Embryonic facial prominence (tissue), 1 donor: Measurements from ENCODE around the gene IGSF3.
"Not testable (repeated sequence)": the region's sequence is repeated elsewhere in the genome, so short reads cannot be mapped to it uniquely, and the experiment has no call there.

ENCODE experiments used
- DNase-seq: peaks from one replicate; pipeline ENCODE4 v3.0.0-alpha.2; 2016; ENCODE audit errors: extremely low spot score

Gene IGSF3

DNA sequence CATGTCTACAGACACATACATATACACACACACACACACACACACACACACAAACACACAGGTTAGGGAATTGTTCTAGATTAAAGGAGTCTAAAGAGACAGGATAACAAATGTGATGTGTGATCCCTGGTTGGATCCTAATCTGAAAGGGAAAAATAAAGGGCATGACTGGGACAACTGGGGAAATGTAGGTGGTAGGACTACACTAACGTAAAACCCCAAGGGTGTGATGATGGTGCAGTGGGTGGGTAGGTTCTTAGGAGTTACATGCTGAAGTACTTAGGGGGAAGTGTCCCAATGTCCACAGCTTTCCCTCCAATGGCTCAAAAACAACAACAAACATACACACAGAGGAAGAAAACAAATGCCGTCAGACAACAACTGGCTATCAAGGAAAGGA, 68.2 kb downstream of the IGSF3 start:
- DNase-seq: not testable (repeated sequence)

DNA sequence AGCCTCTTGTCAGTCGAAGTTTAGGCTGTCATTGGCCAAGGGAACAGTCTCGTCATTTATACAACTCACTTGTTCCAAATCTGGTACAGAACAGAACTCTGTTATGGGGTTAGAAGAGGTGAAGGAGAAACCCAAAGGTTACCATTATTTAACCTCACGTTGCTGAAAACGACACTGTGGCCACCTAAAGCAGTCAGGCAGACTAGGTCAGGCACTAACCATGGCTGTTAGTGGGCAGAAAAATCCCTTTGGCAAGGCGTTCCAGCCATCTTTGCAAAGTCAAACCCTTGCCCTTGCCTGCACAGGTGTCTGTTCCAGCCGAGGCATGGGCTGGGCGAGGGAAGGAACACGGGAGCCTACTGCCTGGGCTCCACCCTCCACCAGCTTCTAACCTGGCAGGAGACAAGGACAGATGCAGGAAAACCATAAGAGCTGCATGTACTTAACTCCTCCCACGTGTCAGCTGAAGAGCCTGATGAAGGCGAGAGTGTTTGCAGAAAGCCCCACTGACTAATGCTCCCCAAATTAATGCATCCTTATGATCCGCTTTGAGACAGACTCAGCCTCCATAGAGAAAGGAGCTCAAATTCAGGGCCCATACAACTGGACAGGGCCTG, 69.0 kb downstream of the IGSF3 start:
- not testable (repeated sequence) for DNase-seq

DNA sequence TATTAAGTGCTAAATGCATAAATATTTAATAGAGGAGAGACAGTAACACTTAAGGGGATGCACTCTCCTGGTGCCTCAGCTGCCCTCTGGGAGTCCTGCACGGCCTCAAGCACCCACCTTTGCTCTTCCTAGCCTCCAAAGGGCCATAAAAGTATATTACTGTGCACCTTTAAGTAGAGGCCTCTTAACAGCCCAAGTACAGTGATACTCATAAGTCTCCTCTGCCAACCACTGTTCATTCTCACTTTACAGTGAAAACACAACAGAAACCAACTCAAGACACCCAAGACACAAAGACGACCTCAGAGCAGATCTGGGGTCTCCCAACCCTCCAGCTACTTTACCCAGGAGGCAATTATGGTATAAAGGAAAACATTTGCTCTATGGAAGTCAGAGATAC, 70.1 kb downstream of the IGSF3 start:
- DNase-seq: not testable (repeated sequence)

DNA sequence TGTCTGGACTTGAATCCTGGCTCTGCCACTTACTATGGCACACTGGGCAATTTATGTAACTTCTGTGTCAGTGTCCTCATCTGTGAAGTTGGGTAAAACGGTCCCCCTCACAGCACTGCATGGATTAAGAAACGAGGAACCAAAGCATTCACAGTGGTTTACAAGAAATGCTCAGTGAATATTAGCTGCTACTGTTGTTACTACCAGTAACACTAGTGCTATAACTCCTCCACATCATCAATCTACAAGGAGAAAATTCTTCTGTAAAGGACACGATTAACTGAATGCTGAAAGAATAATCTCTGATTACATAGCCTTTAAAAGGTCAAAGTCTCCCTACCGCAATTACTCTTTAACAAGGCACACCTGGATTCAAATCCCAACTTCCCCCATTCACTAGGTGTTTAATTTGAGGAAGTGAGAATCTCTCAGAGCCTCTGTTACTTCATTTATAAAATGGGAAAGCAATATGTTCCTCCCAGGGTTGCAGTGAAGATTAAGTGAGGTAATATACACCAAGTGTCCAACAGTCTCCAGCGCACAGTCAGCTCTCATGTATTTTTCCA, 70.7 kb downstream of the IGSF3 start:
- not testable (repeated sequence) for DNase-seq

DNA sequence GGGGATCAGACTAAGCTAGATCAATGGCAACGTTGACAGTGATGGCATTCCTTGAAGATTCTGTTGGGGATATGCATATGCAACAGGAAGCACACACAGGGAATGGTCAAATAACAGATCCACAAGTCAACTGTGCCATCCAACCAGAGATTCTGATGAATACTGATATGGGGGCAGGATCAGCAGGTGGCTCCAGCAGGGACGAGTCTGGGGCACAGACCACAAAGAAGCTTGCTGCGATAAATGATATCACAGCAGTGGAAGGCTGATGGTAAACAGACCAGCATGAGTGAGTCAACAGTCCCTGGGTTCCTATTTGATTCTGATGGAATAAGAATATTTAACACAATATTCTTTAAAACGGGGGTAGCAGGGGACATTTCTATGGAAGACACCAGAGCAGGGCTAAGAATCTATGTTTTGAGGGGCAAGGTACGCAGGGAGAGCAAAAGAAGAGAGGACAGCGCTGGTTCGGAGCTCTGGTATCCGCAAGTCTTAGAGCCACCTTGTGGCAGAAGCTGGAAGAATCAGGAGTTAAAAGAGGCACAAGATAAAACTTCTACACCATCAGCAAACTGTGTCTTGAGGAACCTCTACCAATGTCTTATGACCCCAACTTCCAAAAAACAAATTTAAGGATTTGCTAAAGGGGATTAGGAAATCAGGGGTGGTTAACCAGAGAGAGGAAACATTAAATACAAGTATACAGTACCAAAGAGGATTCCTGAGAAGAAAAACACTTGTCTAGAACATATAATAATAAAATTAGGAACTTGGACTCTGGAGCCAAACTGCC, 71.4 kb downstream of the IGSF3 start:
- DNase-seq: not testable (repeated sequence)

DNA sequence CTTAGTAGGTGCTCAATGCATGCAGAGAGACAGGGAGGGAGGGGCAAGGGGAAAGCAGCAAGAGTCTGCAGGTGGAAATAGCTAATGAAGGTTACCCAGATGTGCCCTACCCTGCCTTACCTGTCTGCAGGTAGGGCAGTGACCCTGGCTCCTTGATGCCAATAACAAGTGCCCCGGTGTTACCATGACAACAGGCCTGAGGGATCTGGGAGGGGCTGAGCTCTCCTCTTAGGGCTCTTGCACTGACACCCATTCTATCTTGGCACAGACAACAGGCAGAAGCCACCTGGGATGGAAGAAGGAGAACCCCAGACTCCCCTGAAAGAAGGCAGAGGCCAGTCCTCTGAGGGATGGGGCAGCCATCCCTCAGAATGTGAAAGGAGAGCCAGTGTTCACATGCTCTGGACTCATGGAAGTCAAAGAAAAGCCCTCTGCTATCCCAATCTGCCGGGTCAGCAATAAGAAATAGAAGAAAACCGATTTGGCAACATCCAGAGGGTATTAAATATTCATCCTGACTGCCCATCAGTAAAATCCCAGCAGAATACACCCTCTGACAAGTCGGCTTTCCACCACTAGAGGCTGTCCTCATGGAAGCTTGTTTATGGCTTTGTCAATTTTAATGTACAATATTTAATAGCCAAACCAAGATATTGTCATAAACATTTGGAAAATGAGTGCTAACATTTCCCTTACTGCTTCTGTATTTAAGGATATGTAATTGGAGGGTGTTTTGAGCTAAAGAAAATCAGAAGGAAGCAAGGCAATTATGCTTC, 72.3 kb downstream of the IGSF3 start:
- not testable (repeated sequence) for DNase-seq

DNA sequence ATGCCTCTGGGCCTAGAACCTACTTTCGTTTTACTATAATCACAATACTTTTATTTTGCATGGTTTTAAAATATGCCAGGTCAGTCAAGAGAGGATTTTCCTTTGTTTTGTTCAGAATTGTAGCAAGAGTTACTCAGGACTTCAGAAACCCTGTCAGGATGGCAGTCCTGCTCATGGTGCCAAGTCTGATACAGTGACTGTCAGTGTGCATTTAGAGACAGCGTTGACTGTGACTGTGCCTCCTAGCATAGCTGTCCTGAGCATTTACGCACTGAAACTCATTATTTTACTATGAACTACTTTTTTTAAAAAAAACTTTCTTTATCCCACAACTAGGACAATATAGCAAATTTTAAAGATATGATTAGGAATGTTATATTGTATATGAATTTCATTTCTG, 73.6 kb downstream of the IGSF3 start:
- not testable (repeated sequence) for DNase-seq

DNA sequence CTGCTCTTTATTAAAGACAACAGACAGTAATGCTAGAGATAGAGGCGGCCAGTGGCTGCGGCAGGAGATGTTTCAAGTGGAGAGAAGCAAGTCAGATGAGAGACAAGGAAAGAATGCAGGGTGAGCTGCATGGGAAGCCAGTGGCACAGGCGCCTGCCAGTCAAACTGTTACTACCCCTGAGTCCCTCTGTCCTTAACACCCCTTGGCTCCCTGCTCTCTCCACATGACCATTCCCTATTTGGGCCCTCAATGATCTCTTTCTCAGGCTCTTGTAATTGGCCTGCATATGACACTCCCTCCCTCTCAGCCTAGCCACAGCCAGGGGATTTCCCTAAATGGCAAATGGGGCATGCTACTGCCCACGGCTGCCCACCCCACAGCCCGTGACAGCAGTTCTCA, 74.1 kb downstream of the IGSF3 start:
- not testable (repeated sequence) for DNase-seq

DNA sequence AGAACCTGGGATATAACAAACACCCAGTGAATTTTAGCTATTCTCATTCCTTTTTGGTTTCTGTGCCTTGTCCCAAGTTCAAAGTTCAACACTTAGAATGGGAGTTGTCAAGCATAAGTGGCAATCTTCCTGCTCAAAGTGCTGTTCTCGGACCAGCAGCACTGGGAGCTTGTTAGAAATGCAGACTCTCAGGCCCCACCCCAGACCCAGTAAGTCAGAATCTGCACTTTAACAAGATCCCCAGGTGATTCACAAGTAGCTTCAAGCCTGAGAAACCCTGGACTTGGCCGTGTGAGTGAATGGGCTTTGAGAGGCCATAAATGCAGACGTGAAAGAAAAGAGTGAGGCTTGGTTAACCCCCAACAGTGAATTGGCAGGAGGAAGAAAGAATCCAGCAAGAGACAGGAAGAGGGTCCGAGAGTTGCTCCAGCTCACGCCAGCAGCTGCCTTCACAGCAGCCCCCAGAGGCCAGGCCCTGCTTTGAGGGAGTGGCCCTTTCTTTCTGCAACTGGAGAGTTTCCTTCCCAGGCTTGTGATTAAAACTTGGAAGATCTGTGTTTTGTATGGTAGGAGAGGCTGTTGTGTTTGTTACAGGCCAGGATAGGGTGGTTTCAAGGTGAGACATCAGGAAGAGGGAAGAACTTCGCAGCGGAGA, 75.5 kb downstream of the IGSF3 start:
- not testable (repeated sequence) for DNase-seq

DNA sequence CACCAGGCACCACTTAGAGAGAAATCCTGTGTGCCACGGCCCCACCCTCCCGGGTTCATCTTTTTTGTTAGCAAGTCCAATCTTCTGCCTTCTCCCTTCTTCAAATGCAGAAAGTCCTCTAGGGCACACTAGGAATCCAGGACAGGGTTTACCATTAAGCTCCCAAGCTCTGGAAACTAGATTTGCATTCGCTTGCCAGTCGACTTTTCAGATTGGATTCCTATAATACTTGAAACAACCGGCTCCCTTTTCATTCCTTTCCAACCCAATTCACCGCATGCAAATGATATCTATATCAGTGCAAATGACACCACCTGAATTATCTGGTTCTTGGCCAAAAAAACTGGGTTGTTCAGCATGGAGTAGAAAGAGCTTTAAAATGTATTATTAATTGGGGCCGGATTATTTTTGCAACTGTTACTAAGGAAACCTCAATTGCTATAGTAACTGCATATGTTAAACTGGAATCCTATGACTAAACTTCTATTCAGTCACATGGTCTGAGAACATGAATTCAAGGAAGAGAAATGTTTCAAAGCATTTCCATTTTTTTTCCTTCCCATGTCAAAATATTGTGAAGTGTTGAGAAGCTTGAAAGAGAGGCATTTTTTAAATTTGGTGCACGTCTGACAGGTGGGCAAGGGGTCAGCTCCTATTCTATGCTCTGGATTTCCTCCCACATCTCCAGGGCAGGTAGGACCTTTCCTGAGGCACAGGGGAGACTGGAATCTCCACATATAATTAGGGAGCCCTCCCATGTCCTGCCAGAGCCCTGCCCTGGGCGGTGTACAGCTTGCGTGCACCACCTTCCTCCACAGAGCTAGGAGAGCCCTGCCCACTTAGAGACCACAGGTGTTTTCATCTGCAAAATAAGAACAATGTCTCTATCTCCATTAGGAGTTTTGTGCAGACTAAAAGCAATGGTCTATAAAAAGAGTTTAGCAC, 76.3 kb downstream of the IGSF3 start:
- DNase-seq: not testable (repeated sequence)

DNA sequence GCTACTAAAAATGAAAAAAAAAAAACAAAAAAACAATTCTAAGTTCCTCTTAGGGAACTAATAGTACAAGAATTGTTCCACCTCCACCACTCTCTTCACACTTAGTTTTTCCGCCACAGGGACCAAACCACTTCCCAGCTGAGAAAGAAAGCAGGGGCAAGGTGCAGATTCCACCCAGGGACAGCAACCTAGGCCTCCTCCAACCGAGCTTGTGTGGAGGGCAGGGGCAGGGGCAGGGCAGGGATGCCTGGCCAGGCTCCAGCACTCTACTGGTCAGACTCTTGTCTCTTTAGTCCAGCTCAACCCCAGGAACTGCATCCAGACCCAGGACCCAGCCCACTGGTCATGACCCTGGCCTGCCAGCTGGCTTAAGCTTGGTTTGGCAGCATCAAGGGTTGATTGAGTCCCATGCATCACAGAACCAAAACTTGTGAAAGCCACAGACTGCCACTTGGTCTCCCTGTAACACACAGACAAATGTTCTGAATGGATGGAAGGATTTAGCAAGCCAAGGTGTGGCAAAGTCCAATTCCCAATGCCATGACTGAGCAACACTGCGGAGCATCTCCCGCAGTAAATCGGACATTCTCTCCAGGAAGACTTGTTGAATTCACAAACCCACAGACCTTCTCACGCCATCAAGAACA, 77.1 kb downstream of the IGSF3 start:
- DNase-seq: not testable (repeated sequence)

DNA sequence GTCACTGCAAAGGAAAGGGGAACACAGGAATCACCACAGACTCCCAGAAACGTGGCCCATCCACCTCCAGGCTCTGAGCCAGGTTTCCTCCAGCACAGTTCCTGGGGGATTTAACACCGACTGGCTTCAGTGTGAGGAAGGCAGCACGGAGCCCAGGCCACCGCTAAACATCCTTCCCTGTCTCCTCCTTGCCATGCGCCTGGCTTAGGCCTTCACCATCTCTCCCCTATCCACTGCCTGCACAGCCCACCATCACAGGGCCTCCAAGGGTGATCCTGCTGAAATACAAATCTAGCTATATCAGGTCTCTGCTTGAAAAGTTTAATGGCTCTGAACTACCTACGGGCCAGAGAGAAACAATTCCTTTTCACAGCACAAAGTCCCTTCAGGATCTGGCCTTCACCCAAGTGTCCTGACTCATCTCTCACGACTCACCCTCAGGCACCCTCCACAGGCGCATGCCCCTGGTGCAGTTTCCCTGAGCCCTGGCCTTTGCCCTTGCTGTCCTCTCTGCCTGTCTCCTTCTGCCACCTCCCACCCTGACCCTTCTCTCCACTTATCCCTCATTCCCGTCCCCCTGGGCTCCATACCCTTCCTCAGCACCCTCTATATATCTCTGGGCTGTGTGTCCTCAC, 78.3 kb downstream of the IGSF3 start:
- DNase-seq: not testable (repeated sequence)

DNA sequence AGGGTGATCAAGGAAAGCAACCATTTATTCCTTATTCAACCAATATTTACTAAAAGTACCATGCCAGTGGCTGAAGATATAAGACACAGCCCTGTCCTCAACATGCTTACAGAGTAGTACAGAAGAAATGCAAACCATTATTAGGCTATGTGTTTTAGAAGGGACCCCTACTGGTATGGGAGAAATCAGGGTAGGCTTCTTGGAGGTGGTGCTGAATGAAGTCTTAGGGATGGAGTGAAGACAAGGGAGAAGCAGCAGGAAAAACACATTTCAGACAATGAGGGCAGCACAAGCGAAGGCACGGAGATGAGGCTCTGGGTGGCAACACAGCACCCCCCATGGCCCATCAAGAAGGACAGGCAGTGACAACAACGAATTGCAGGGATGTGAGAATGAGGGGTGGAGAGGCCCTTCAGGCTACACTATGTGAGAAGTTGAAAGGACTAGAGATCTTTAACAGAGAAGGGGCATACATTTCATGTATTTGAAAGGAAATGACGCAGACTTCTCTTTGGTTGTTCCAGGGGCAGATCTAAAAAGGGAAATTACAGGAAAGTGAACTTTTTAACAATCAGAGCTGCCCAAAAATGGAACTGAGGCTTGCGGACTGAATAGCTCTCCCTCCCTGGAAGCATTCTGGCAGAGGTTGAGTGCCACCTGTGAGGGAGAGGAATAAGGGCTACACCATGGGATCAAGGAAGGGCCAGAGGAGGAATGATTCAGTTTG, 79.9 kb downstream of the IGSF3 start:
- DNase-seq: no peak

DNA sequence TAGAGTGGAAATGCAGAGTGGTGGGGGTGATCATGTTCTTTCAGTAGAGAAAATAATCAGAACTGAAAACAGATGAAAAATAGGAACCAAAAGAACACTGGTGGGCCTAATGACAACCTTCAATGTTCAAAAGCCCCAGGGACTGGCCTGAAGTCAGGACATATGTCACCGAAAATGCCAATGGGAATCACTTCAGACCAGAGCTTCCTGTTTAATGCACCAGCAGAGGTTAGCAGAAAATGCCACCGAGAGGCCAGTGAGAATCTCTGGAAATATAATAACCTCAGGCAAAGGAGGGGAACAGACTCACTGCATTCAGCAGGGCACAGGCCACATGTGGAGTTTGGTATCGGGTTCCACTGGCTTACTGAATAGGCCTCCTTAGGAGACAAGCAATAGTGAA, 80.8 kb downstream of the IGSF3 start:
- DNase-seq: no peak

DNA sequence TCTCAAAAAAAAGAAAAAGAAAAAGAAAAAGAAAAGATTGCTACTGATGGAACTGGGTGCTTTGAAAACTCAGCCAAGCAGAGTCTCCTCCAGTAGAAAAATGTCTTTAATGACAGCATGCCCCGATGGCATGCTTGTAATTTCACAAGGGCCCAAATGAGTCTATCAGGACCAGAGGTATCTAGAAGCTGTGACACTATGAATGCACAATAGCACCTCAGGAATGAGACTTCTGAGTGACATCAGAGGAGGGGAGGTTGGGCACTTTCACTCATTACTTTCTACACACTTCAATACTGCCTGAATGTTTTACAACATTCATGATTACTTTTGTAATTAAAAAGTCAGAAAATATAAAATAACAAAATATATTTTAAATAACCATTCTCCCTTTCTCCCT, 81.6 kb downstream of the IGSF3 start:
- DNase-seq: no peak

DNA sequence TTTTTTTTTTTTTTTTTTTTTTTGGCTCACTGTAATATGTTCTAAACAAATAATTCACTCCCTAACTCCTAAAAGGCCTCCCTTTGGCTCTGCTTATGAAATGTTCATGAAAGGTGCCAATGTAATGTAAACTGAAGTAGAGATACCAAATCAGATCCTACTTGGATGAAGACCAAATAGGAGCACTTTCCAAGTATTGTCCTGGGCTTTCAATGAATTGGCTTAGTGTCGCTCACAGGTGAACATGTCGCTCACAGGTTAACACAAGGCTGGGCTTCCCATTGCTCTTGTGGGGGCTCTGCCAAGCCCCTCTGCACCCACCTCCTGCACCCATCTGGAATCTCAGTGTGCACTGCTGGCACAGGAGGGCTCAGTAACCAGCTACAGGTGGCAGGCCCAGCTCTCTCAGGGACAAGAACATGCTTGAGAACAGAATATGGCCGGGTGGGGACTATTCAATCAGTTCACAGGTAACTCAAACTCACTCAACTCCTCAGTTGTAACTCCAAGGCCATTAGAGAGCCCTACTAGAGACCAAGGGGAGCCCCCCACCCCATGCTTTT, 86.1 kb downstream of the IGSF3 start:
- DNase-seq: no peak

DNA sequence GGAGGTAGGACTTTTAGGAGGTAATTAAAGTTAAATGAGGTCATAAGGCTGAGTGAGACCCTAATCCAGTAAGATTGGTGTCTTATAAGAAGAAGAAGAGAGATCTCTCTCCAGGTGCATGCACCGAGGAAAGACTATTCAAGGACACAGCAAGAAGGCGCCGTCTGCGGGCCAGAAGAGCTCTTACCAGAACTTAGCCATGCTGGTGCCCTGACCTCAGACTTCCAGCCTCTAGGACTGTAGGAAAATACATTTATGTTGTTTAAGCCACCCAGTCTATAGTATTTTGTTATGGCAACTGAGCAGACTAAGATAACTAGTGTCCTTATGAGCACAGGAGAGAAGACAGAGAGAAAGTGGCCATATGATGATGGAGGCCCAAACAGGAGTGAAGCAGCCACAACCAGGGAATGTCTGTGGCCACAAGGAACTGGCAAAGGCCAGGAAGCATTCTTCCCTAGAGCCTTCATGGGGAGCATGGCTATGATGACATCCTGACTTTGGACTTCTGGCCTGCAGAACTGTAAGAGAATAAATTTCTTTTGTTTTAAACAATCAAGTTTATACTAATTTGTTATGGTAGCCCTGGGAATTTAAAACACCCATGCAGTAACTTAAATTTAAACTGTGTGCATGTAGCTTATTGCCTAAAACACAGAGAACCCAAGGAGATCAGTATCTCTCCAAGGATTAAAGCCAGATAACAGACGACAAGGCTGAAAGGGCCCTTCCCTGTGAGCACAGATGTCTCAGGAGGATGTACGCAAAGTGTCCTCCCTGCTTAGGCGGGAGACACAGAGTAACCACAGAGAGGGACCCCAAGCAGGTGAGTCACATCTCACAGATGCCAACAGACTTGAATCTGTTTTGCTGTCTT, 86.8 kb downstream of the IGSF3 start:
- no peak for DNase-seq
